Fibroblast of skin of back (primary cell): ENCODE measurements around the gene TFPT. TPM values are rescaled to one million over a fixed set of nuclear protein-coding genes. Genes with fewer than 3 reads are reported as not detected.

Source experiments
- DNase-seq: peaks from one replicate; pipeline ENCODE4 v3.0.0-alpha.2; 2013
- polyA plus RNA-seq, 2 experiments: library from polyadenylated mRNA; unstranded; fragments of 120-200 nt; gene quantifications; one replicate each; pipeline ENCODE4 v1.2.1, GENCODE V29; 2013; ENCODE audit not compliant: insufficient read length in 2 of 2

Gene TFPT
- 25.1 TPM for polyA plus RNA-seq (2013, experiment 1 of 2; ENCODE audit: insufficient read length)
- 15.0 TPM for polyA plus RNA-seq (2013, experiment 2 of 2; ENCODE audit: insufficient read length)

DNA sequence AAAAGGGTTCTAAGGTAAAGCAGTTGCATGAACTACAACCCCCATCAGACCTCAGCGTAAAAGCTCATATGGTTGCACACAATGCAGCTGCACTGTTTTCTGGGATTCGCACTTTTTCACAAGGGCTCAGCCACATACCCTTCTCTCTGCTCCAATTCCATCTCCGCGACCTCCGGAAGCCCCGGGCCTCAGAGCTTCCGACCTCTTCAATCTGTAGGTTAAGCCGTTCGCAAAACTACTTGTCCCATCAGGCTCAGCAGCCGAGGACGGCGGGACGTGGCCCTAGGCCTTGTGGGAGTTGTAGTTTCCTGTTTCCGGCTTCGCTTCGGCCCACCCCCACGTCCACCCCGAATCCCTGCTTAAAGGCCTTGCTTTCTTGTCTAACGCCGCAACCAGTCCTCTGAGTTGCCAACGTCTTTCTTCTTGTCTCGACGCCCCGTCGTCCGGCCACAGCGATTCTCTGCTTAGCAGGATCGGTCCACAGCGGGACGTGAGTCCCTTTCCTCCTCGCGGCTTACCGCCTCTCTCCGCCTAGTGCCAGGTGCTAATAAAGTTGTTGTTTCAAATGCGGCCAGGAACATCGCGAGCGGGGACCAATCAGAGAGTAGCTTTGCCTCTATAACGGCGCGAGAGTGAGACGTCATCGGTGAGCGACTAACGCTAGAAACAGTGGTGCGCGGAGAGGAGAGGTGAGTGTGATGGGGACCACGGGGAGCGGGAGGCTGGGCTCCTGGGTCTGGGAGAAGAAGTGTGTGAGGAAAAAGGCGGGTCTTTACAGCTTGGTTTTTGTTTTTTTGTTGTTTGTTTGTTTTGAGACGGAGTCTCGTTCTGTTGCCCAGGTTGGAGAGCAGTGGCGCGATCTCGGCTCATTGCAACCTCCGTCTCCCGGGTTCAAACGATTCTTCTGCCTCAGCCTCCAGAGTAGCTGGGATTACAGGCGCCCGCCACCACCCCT is at the start of gene TFPT, which contains the start of gene PRPF31:
Gene TFPT, minus strand, starts transcription at position 549 of the 955 bp plus-strand sequence. Its CDS starts 388 bp downstream, at position 161.
Gene PRPF31, plus strand, starts transcription at position 646 of the 955 bp plus-strand sequence. CDS start 2,525 bp downstream, outside the sequence.
- peak; percentile 99 for DNase-seq

- no peak for DNase-seq
These were observed 49.8 kb upstream of the TFPT start for GRCh38 chr19:54165222-54165621.

GRCh38 chr19:54164369-54165068 is 49.1 kb upstream of the TFPT start:
- peak; percentile 65 for DNase-seq

GRCh38 chr19:54162884-54163283 is 47.4 kb upstream of the TFPT start:
- no peak for DNase-seq

GRCh38 chr19:54162241-54162805 is 46.9 kb upstream of the TFPT start:
- DNase-seq = peak; percentile 70

DNA sequence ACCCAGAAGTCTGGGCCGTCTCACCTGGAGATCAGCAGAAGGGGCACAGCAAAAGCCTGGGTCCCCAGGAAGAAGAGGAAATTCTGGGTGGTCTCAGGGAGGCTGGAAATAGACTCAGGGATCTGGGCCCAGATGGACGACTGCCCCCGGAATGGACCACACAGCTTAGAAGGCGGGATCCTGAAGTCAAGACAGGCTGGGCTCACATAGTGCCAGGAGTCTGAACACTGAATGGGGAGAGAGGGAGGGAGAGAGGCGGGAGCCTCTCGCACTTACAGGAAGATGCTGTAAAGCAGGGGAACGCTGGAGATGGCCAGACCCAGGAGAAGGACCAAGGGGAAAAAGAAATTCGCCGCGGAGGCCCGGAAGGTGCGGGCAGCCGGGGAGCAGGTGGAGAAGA is 45.4 kb upstream of the TFPT start:
- DNase-seq = no peak

- peak; percentile 33 for DNase-seq
These were observed 44.8 kb upstream of the TFPT start for GRCh38 chr19:54160182-54160811.

DNA sequence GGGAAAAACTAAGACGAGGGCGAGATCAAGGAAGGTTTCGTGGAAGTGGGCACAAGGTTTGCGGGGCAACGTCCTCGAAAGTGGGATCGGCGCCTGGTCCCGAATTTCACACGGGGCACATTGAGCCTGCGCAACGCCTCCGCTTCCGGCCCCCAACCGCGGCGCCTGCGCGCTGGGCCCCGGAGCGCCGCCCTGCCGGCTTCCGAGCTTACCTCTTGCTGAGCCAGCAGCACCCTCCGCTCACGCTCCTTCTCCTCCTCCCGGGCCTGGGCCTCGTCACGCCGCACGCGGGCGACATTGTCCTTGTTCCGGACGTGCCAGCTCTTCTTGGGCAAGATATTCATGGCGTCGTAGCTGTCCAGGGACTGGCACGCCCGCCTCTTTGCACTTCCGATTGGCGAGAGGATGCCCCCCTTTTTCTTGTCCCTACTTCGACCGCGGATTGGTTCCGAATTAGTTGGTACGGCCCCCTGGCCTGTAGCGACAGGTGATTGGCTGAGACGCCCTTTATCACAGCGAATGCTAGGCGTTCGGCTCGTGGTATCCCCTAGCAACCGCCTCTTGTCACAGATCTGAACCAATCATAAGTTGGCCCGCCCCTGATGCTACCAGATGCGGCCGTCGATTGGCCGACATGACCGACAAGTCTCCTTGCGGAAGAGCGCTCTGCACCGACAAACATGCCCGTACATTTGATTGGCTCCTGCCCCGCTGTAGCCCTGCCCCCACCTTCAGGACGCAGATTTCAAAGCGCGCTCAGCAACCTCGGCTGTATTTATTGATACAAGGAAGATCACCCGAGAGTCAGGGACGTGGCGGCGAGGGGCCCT is 44.1 kb upstream of the TFPT start, which contains the start of gene LENG1:
Gene LENG1, minus strand, starts transcription at position 370 of the 830 bp plus-strand sequence. Its CDS starts 26 bp downstream, at position 344.
- DNase-seq = peak; percentile 100

- no peak for DNase-seq
These were observed 43.4 kb upstream of the TFPT start for GRCh38 chr19:54158812-54159351.

DNA sequence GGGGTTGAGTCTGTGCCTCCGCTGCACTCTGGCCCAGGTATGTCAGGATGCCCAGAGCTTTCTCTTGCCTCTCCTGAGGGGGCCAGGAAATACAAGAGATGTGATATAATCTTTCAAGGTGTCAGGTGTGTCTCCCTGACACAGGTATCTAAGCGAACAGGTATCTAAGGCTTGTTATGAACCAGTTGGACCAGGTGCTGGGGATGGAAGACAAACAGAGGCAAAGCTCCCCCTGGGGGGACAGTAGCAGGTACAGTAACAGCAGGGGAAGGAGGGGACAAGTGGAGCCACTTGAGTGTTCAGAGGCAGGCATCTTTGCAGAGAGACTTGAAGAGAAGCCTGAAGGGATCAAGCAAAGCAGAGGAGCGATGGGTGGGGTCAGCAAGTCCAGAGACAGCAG is 41.5 kb upstream of the TFPT start:
- no peak for DNase-seq

DNA sequence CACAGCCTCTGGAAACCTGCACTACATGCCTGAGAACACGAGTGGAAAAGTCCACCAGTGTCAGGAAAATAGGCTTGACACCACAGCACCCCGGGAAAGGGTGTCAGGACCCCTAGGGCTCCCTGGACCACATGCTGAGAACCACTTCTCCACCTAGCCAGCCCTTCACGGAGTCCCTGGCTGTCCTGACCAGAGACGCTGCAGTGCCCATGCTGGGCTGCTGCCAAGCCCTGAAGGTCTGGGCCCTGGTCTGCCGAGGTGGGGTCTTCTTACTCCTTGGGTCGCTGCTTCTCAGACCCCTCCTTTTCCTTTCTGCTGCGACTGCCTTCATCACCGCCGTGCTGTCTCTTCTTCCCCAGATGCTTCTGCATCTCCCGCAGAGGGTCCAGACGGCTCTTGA is 41.0 kb upstream of the TFPT start:
- no peak for DNase-seq

DNA sequence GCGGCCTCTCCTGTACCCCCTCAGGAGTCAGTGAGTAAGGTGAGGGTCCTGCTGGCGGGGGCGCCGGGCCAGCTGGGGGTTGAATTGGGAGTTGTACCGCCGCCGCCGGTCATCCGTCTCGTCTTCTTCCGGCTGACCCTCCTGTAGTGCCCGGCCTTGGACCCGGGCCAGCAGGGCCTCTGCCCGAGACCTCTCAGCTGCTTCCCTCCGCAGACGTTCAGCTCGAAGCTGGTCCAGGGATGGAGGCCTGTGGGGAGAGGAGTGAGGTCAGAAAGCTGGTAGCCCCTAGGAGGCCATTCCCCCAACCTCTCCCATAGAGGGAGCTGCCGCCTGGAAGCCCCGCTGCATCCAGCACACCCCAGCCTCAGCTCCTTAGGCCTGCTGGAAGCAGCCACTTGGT is 40.2 kb upstream of the TFPT start:
- no peak for DNase-seq

DNA sequence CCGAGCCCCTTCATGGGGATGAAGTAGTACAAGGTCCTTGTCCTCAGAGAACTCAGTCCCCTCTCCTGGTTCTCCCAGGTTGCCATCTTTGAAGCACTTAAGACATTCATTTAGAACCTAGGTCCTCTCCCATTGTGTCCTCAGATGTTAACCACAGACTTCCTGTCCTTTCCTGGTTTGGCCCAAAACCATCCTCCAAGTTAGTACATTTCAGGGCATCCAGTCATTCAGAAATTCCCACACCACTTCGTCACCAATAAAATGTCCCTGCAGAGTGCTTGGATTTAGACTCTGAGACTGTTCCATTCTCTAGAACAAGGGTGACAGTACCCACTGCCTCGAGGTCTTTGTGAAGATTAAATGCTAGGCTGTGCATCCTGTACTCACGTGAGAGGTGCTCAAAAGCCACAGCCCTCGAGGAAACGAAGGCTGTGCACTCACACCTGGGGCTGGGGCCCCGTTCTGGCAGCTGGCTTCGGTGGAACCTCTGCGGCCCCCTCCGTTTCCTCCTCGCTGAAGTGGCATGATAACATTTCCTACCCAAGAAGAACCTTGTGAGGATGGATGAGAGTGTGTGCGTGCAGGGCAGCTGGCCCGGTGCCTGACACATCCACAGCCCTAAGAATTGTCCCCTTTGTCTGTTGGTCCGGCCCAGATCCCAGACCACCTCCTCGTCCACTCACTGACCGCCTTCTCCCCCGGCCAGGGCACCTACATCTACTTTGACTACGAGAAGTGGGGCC is 39.3 kb upstream of the TFPT start:
- DNase-seq = peak; percentile 65

DNA sequence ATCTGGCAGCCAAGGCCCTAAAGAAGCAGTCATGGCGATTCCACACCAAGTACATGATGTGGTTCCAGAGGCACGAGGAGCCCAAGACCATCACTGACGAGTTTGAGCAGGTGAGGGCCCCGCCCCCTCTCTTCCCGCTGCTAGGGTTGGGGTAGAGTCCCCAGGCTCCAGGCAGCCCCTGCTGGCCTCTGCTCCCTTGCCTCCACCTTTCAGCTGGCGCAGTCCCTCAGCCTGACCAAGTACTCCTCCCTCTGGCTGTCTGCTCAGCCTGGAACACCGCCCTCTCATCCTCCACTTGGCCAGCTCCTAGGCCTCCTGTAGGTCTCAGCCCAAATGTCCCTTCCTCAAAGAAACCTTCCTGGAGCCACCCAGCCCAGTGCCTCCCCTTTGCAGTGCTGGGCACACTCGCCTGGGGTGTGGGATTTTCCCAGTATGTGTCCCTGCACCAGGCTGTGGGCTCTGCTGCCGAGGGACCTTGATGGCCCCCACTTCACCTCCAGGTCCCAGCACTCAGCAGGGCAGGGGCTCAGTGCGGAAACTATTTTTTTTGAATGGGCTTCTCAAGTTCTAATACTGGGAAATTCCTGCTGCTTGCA is 38.4 kb upstream of the TFPT start:
- no peak for DNase-seq

DNA sequence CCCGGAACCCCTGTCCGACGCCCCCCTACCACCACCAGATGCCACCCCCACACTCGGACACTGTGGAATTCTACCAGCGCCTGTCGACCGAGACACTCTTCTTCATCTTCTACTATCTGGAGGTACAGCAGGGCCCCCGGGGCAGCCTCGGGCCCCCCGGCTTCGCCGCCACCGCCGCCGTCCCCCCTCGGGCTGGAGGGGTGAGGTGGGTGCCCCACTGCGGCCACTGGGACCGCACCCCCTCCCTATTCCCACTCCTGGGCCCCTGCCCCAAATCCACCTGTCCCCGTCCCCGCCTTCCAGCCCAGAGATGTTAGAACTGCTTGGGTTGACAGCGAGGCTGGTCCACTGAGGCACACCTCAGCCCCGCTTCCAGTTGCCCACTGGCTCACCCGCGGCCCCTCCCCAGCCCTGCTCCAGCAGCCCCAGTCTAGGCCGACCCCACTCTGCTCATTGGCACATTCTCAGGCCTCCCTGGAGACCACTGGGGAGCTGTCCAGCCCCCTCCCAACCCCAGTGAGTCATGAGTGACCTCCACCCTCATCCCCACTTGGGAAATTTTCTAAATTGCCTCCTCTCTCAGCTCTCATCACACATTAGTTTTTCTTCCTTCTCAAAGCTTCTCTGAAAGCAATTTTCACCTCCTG is 37.5 kb upstream of the TFPT start:
- peak; percentile 16 for DNase-seq

DNA sequence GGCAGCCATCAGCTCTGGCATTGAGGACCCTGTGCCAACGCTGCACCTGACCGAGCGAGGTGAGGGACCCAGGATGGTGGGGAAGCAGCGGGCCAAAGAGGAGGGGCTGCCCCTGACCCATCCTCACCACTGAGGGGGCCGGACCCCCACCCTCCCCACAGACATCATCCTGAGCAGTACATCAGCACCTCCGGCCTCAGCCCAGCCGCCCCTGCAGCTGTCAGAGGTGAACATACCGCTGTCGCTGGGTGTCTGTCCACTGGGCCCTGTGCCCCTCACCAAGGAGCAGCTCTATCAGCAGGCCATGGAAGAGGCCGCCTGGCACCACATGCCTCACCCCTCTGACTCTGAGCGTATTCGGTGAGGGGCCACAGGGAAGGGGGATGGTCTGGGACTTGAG is 36.8 kb upstream of the TFPT start:
- DNase-seq = no peak

GRCh38 chr19:54151362-54152035 is 36.0 kb upstream of the TFPT start:
- no peak for DNase-seq

DNA sequence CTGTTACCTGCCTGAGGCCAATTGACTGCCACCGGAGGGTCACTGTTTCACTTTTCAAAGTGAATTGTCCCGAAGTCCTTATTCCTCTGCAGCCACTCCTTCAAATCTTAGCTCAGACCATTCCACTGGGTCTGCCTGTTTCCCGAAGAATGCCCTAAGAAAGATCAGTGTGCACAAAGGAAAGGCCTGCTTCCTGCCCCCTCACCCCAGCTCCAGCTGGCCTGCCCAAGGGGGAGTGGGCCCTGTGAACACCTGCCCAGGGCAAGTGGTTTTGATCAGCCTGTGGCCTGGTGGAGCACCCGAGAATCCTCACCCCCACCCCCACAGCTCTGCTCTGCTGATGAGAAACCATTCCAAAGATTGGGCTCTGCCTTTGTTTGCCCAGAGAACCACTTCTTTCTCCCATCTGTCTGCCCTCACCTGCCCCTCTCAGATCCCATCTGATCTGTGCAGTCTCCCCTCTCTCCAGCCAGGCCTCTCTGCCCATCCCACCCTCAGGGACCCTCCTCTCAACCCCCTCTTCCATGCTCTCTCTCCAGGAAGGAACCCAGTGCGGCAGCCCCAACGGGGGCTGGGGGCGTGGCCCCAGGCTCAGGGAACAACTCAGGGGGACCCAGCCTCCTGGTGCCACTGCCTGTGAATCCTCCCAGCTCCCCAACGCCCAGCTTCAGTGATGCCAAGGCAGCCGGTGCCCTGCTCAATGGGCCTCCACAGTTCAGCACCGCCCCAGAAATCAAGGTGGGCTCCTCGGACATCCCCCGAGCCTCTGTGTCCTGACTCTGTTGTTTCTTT is 33.8 kb upstream of the TFPT start:
- DNase-seq = no peak
